ENCODE measurements around the gene COMP.

The COMP gene

DNA sequence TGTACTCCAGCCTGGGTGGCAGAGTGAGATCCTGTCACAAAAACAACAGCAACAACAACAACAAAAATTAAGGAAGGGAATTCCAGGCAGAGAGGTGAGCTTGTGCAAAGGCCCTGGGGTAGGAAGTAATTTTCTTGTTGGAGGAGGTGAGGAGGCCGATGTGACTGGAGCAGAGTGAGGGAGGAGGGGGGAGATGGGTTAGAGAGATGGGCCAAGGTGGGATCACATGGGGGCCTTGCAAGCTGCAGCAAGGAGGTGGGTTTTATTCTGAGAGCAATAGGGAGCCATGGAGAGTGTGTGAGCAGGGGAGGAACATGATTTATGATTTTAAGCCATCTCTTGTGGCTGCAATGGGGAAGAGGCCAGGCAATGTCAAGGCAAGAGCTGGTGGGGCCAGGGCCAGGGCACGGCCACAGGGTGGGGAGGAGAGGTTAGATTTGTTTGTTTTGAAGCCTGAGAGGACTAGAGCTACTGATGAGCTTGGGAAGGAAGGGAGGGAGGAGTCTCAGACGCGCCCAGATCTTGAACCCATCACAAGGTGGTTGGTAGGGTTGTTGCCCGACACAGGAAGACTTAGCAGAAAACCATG lies 12.5 kb upstream of the COMP start:
- no peak for DNase-seq

DNA sequence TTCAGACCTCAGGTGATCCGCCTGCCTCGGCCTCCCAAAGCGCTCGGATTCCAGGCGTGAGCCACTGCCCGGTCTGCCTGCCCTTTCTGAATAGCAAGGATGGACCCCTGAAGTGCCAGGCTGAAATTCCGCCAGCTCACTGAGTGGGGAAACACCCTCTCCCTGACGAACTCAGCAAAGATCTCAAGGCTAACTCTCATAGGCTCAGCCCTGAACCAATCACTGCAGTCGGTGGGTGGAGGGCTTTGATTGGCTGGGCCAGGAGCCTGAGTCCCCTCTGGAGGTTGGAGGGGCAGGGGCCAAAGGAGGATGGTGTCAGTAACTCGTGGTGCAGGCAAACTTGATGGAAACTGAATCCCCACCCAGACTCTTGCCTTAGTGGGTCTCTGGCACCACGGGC lies 11.2 kb upstream of the COMP start:
- DNase-seq = no peak

DNA sequence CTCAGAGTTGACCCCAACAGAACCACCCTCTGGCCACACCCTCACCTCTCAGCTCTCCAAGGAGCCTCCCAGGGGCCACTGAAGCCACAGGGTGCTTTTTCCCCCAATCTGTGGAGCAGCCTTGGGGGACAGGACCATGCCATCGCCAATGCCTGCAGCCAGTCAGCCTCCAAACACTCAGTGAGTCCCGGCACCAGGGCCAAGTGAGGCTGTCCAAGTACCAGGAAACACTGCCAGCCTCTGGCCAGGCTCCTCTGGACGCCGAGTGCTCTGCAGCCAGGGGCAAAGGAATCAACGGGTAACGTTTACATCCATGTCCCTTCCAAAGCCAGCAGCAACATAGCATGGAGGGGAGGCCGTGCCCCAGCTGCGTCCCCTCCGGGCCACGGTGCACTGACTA lies 9.5 kb upstream of the COMP start:
- no peak for DNase-seq

DNA sequence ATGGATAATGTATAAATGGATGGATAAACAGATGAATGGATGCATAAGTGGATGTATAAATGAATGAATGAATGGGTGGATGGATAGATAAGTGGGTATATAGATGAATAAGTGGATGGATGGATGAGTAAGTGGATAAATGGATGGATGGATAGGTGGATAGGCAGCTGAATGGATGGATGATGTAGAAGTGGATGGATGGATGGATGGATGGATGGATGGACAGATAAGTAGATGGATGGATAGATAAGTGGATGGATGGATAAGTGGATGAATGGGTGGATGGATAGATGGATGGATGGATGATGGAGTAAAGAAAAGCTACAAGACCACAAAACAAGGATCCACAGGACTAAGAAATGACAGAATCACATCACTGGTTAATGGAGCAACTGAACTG lies 9.0 kb upstream of the COMP start:
- DNase-seq = no peak

DNA sequence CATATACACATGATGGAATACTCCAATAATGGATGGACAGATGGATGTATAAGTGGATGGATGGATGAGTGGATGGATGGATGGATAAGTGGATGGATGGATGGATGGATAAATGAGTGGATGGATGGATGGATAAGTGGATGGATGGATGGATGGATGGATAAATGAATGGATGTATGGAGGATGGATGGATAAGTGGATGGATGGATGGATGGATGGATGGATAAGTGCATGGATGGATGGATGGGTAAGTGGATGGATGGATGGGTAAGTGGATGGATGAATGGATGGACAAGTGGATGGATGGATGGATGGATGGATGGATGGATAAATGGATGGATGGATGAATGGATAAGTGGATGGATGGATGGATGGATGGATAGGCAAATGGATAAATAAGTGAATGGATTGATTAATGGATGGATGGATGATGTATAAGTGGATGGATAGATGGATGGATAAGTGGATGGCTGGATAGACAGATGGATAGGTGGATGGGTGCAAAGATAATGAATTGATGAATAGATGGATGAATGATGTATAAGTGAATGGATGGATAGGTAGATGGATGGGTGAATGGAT lies 8.4 kb upstream of the COMP start:
- no peak for DNase-seq

DNA sequence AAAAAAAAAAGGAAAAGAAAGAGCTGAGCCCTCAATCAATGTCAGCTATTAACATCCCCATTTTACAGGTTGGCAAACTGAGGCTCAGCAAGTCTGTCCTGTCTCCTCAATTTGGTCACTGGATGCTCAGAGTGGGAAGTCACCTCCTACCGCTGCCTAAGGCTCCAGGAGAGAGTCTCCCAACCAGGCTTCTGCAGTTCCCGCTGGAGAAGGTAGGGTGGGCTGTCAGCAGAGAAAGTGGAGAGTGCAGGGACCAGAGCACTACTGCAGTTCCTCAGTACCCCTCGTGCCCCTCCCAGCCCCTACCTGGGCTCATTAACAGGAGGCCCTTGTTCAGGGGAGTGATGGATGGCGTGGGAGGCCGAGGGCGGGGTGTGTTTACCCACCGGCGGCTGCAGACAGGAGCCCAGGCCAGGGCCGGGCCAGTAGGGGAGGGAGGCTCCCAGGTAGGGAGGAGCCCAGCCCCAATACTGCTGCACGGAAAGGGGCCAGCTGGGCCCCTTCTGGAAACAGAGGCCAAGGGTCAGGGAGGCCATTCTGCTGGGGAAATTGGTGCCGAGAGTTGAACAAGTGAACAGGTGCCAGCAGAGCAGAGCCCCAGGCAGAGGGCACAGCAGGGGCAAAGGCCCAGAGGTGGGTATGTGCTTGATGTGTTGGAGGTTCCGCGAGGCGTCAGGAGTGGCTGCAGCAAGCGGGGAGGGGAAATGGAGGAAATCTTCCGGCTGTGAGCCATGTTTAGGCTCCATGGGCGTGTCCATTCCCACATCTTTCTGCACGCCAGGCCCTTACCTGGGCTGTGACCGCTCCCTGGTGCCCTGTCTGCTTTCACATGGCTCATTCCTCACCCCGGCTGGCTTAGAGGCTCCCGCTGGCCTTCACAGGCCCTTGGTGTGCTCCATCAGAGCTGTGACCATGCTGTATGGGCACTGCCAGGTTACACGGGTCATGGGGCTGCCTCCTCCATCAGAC lies 7.6 kb upstream of the COMP start:
- DNase-seq = no peak

DNA sequence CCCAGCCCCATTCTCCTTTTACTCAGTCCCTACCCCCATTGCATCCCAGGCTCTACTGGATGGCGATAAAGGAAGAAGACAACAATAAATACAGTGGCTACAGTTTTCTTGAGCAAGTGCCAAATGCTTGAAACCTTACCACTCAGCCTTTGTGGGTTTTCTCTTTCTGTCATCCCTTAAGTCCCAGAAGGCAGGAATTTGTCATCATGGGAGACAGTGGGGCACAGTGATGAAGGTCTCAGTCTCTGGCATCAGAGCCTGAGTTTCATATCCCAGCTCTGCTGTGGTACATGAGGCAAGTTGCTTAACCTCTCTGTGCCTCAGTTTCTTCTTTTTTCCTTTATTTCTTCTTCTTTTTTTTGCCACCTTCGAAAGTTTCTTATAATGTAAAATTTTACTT lies 5.1 kb upstream of the COMP start:
- no peak for DNase-seq

DNA sequence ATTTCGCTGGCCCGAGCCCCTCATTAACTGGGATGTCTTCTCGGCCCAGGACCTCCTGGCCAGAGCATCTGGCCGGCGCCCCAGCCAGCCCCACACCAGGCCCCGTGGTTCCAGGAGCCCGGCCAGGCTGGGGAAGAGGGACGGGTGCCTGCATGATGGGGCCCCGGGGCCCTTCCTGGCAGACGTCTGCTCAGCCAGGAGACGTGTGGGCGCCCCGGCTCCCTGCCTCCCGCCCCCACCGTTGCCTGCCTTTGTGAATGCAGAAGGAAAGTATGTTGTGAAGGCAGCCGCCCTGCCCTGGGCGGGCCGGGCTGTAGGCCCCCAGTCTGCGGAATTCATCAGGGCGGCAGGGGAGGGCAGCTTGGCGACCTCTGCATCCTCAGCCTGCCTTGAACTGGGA lies 4.4 kb upstream of the COMP start:
- no peak for DNase-seq

DNA sequence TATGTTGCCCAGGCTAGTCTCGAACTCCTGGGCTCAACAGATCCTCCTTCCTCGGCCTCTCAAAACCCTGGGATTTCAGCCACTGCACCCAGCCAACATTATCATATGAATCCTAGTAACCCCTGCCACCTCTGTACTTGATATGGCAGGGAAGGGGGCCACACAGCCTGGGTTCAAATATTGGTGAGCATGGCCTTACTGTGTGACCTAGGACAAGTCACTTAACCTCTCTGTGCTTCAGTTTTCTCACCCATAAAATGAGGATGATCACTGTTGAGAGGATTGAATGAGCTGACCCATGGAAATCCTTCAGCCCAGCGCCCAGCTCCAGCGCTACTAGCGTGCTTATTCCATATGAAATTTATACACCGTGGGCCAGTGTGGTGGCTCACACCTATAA lies 3.6 kb upstream of the COMP start:
- DNase-seq = no peak

DNA sequence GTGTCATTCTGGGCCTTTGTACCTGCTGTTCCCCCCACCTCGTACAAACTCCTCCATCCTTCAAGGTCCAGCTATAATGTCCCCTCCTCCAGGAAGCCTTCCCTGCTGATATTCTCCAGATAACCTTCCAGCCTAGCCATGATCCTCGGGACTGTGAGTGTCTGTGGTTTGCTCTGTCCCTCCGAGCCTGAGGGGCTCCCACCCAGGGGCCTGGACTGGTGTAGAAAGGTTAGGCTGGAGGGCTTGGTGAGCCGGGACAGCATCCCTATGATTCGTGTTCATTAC lies 2.9 kb upstream of the COMP start:
- DNase-seq = no peak

DNA sequence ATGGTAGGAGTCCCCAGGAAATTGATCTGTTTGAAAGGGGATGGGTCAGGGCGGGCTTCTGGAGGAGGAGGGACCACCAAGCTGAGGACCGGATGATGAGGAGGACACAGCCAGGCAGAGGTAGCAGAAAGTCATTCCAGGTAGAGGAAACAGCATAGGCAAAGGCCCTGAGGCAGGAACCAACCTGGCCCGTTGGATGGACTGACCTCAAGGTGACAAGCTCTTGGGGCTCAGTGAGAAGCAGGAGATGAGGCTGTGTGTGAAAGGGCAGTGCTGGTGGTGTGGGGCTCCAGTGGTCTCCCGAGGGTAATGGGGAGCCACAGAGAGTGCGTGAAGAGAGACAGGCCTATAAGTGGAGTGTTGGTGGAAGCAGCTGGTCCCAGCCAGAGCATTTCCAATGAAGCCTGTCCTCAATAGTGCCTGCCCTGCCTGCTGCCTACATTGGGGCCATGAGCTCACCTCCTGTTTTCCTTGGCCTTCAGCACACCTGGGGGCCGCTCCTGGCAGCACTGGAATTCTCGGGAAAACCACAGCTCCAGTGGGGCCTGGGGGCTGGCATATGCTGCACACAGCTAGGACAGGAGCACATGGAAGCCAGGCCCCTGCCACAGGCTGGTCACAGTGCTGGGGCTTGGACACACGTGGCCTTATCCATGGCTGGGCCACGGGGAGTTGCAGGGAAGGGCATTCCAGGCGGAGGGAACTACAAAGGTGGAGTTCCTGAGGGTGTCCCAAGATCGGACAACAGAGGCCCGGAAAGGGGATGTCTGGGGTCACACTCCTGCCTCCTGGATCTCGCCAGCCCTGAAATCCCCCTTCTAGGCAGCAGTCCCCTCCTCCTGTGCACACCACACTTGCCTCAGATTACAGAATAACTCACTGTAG lies 2.3 kb upstream of the COMP start:
- DNase-seq = no peak

DNA sequence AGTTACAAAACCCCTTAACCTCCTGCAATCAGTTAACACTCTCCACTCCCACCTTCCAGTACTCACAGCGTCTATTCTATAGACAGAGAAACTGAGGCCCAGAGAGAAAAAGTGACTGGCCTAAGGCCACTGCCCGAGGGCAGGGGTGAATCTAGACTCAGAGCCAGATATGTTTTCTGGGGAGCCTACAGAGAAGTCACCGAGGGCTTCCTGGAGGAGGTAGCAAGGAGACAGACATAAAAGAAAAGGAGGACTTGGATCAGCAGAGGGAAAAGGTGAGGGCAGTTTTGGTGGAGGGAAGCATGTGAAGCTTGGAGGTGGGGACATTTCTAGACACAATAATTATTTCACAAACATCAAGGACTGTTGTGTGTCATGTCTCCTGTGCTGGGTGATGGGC lies 1.6 kb upstream of the COMP start:
- no peak for DNase-seq

DNA sequence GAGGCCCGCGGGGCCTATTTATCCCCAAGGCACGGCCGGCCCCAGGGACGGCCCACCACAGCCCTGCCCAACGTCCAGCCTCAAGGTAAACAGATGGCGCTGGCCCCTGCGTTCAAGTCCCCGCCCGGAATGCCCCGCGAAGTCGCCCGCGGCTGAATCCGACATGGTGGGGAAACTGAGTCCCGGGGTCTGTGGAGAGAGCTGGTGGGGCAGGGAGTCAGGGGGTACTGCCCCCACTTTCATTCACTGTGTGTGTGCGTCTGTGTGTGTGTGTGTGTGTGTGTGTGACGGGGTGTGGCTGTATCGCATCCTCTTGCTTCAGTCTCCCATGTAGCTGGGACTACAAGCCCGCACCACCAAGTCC lies 192 bp upstream of the COMP start:
- DNase-seq = no peak

DNA sequence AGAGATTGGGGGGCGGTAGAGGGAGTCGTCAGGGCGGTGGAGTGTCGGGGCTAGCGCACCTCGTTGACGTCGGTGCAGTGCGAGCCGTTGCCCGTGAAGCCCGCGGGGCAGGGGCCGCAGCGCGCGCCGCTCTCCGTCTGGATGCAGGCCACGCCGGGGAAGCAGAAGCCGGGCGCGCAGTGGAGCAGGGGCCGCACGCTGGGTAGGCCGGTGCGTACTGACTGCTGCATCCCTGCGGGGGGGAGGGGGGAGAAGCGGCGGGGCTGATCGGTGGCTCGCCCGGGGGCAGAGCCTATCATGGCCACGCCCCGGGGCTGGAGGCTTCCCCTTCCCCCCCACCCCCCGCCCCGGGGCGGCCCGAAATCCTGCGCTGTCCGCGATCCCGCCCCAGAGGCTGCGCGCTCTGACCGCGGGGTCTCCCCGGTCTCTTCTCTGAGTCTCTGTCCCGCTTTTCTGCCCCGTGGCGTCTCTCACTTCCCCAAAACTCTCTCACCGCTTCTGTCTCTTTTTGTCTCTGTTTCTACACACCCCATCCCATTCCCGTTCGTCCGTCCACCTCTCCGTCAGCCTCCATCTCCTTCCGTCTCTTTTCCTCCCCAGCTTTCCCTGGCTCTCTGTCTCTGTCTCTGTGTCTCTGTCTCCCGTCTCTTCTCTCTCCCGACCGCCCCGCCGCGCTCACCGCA lies 1.1 kb downstream of the COMP start:
- DNase-seq = no peak

DNA sequence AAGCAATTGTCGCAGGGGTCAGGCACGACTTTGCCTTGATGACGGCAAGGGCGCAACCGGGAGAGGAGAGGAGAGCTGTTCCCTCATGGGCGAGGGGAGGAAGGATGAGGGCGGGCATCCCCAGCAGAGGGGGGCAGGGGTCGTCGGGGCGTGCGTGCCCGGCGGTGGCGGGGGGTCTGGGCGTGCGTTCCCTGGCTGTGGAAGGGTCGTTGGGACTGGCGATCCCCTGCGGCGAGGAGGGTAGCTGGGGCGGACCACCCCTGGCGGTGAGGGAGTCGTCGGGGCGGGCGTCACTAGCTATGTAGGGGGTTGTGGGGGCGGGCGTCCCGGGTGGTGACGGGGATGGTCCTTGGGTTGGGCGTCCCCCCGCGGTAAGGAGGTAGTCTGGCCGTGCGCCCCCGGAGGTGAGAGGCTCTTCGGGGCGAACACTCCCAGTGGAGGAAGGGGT lies 1.7 kb downstream of the COMP start:
- DNase-seq = no peak

DNA sequence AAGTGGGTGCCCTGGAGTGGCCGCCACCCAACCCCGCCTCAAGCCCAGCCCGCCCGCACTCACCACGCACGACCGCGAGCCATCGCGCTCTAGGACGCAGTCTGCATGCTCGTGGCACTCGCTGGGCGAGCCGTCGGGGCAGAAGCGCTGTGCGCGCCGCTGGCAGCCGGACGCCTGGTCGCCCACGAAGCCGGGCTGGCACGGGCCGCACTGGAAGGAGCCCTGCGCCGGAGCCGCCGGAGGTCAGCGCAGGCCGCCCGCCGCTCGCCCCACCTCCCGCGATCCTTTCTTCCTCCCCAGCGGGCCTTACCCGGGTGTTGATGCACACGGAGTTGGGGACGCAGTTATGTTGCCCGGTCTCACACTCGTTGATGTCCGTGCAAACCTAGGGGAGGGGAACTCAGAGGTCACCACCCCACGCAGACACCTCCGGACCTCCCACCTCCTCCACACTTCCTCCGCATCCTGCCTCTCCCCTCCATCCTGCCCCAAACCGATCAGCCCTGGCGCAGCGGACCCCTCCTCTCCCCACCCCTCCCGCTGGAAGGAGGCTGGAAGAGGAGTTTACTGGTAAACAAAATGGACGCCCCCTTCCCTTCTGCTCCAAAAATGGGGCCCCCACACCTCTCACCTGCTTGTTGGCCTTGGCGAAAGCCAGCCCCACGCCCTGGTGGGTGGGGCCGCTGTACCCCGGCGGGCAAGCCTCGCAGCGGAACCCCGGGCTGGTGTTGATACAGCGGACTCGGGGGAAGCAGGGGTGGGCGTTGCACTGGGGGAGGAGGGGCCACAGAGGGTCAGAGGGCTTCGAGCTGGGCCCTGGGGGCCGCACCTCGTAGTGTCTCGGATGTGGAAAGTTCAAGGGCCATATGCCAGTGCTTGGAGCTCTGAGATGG lies 2.3 kb downstream of the COMP start:
- DNase-seq = no peak

DNA sequence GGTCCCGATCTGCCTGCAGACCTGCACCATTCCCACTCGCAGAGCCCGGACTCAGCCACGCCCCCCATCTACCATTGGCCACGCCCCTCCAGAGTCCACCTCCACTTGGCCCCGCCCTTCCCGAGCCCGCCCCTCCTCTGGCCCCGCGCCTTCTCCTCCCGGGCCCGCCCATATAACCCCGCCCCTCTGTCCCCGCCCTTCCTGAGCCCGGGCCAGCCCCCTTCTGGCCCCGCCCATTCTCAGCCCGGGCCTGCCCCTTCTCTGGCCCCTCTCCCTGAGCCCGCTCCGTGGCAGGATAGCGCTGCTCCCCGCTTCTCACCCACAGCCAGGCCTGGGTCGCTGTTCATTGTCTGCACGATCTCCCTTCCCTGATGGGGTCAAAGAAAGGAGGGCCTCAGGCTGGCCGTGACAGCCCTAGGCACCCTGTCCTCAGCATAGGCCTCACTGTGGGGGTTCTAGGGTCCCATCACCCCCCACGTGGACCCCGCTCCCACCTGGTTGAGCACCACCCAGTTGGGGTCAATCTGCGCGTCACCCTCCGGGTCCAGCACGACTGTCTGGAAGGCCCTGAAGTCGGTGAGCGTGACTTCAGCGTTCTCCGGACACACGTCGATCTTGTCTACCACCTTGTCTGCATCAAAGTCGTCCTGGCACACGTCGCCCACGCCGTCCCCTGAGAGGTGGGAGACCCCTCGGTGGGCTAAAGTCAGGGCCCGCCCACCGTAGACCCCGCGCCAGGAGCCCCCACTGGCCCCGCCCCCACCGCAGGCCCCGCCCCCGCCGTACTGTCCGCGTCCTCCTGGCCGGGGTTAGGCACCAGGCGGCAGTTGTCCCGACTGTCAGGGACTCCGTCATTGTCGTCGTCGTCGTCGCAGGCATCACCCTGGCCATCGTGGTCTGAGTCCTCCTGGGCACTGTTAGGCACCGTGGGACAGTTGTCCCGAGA lies 5.7 kb downstream of the COMP start:
- peak; percentile 62 for DNase-seq

DNA sequence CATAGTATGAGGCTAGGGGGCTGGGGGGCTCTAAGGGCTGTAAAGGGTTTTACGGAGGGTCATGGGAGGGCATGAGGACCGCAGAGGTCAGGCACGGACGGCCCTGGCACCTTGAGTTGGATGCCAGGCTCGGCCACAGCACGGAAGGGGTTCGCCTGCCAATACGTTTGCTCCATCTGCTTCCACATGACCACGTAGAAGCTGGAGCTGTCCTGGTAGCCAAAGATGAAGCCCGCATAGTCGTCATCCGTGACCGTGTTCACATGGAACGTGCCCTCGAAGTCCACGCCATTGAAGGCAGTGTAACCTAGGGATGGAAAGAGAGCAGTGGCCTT lies 6.4 kb downstream of the COMP start:
- no peak for DNase-seq

DNA sequence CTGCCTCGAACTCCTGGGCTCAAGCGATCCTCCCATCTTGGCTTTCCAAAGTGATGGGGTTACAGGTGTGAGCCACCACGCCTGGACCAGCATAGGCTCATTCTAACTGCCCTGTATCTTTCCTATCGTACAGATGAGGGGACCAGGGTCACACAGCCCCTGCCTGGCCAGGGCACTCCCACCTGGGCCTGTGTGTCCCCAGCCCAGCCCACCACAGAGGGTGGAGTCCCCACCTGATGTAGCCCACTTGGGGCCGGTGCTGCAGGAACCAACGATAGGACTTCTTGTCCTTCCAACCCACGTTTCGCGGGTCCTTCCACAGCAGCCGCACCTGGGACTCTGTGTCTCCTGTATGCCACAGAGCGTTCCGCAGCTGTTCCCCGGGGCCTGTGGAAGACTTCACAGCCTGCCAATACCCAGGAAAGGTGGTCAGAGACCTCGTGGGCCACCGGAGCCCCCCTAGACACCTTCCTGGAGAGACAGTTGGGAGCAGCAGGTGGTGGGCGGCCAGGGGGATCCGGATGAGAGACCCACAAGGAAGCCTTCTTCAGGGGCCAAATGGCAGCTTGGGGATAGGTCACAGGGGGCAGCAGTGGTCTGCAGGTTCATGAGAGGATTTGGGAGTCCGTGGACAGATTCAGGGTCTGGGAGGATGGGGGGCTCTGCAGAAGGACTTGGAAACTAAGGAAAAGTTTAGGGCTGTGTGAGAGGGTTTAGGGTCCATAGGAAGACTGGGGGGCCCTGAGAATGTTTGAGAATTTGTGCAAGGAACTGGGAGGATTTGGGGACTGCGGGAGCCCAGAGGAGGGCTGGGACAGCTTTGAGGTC lies 6.9 kb downstream of the COMP start:
- no peak for DNase-seq

All from T1000 (cell line).